HG02973 (cell line): Measurements from ENCODE around the gene PAX9.
"Not testable (repeated sequence)": the region's sequence is repeated elsewhere in the genome, so short reads cannot be mapped to it uniquely, and the experiment has no call there.

Experiments
- ATAC-seq: cut with Tn5 transposase; IDR thresholded peaks from one replicate; pipeline ENCODE4 v1.9.1; 2021; ENCODE audit warnings: moderate library complexity; ENCODE audit not compliant: unreplicated experiment

The PAX9 gene

DNA sequence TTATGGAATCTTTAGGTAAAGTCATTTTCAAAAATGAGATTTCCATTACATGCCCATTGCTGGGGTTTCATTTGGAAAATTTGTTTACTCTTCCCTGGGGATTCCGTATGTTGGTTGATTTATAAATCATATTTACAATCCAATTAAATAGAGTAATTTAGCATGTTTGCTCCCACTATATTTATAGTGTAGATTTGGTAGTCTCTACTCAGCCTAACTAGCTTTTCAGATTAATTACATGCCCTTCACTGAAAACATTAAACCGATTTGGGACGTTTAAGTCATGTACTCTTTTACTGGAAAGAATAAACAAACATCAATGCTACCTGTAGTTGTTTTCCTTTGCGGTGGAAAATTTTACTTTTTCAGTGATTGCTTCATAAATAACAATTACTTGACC lies 10.4 kb downstream of the PAX9 start:
- ATAC-seq: no peak

DNA sequence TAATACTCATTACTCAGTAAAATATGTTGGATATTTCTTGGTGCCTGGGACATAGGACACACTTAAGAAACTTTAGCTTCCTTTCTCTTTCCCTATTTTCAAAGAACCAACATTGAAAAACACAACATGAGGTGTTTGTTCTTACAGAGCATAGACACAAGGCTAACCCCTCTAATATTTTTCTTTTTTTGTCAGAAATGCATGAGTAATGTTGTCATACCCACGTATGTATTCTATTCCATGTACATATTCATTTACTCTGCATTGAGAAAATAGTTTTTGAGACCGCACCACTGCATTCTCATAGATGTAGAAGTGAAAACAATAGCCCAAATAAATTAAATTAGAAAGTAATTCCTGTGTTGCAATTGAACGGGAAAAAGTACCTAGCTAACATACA lies 13.0 kb downstream of the PAX9 start:
- ATAC-seq: no peak

GRCh38 chr14:36675581-36675980 lies 13.9 kb downstream of the PAX9 start:
- ATAC-seq: no peak

- ATAC-seq: no peak
These were observed 14.6 kb downstream of the PAX9 start for GRCh38 chr14:36676236-36676635.

DNA sequence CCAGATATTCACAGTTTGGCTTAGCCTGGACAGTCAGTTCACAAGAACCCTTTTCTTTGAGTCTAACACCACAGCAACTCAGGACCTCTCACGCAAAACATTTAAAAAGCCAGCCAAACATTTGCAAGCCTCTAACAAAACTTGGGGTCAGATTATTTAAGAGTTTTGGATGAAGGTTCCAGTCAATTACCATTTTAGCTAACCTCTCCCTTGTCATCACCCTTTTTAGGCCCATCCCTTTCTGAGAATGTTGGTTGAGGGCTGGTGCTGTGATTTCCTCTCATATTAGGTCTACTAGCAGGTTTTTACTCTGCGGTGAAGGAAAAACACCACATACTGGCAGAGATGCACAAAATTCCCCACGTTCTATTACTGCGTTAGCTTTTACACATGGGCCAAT lies 20.7 kb downstream of the PAX9 start:
- no peak for ATAC-seq

DNA sequence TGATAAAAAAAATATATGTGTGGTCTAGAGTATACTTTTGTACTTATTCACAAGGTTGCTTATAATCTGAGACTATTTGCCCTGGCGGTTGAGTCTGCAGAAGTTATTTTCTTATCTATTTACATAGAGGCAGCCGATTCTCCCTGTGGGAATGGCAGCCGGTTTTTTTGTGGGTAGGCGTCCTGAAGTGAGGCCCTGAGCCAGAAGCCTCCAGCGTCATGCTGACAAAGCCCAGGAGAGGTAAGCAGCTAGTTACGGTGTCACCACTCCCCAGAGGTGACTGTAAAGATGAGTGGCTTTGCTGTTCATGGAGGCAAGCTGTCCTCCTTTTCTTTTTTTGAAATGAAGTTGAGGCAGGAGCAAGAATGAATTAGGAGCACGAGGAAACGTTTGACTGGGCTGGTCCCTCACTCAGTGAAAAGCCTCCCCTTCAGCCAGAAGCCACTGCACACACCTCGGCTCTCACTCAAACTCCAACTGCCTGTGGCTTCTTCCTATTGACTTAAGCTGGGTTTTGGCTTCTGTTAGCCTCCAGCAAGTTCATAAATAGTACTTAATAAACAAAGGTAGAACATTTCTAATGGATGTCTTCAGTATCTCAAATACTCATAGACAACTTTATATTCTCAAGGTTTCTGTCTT lies 21.5 kb downstream of the PAX9 start:
- no peak for ATAC-seq

DNA sequence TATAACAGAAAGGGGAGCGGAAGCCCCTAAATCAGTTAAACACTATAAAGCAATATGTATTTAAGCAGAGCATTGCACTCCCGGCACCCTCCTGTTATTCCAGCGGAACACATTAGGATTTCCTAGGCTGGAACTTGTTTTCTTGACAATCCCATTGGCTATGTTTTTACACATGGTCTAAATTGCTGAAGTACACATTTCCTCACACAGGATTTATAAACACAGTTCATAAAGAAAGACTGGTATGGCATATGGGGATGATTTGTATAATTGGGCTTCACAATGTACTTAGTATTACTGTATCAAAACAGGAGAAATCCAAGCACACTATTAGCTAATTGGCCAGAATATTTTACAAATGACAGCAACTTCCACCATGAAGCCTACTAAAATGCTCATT lies 23.3 kb downstream of the PAX9 start:
- no peak for ATAC-seq

DNA sequence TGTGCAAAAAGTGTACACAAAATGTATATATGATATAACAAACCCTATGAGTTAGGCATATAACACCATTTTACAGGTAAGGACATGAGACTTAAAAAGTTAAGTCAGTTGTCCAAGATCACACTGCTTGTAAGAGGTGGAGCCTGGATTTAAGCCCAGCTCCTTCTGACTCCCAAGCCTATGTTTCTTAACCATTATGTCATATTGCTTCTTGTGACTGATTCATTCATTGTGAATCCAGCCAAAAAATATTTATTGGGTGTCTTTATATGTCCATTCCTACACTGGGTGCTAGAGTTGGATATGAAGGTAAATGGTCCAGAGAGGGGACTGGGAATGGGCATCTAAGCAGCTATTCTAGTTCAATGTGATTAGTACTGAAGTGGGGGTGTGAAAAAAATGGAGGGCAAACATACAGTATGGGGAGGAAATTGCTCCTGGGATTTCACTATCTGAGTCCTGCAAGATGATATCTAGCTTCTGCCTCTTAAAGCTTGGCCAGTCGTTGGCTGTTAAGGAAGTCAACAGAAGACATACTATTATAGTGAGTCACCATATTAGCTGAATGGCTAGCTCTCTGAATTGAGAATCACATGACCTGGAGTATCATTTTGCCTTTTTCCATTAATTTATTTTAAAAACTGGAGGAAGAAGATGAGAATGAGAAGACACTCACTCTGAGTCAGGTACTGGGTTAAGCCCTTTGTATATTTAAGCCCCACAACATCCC lies 28.8 kb downstream of the PAX9 start:
- ATAC-seq: no peak

GRCh38 chr14:36699420-36699819 lies 37.8 kb downstream of the PAX9 start:
- not testable (repeated sequence) for ATAC-seq

GRCh38 chr14:36700651-36701050 lies 39.0 kb downstream of the PAX9 start:
- no peak for ATAC-seq

DNA sequence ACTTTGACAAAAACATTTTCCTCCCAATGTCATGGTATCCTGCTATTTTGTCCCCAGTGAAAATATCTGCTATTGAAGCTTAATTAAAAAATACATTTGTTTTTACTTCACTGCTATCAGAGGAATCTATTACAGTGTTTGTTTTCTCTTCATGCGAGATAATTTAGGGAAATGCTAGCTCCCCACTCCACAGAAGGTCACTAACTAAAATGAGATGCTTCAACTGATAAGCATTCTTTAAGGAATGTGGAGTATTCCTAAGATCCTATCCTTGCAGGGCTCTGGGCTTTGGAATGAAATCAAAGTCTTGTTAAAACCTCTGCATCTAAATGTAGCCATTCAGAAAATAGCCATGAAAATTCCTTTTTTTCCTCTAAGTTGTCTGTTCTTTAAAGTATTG lies 39.5 kb downstream of the PAX9 start:
- ATAC-seq: no peak

DNA sequence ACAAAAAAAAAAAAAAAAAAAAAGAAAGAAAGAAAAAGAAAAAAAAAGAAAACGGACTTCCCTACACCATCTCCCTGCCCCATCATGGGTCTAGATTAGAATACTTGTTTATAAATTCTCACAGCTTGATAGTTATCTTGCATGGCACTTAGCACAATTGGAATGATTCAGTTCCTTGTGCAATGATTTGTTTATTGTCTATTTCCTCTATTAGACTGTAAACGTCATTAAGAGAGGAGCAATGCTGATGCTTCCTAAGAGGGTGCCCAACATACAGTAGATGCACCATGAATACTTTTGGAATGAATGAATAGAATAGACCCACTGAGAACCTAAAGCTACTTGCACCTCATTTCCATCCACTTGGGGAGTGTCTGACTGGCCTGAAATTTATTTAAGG lies 40.8 kb downstream of the PAX9 start:
- ATAC-seq: no peak

DNA sequence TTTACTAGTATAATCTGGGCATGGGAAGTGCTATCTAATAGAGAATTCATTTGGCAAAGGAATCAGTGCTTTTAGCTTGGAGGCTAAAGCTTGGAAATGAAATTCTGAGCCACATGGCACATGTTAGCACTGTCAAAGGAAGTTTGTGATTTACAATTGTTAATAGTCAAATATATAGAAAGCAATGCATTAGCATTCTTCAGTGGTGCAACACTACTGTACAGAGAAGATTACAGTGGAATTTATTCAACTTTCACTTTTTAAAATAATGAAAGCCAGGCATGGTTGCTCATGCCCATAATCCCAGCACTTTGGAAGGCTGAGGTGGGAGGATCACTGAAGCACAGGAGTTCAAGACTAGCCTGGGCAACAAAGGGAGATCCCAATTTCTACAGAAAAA lies 45.9 kb downstream of the PAX9 start:
- no peak for ATAC-seq

- ATAC-seq: no peak
These were observed 52.5 kb downstream of the PAX9 start for GRCh38 chr14:36713960-36714703.

- no peak for ATAC-seq
These were observed 55.0 kb downstream of the PAX9 start for GRCh38 chr14:36716614-36717184.

GRCh38 chr14:36717363-36717762 lies 55.7 kb downstream of the PAX9 start:
- ATAC-seq: no peak

DNA sequence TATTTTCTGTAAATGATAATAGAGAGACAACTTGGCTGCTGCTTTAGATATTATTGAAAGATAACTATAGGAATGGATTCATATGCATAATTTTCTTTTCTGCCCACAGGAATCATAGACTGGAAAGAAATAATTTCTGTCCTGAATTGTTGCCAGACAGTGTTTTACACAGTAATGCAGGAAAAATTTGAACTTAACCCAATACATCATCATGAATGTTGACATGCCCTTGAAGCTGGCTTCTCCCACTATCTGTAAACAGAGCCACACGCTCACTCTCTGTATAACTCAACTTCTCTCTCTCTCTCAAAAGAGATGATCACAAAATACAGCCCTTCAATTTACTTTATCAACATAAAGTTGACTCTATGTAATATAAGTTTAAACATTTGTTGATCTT lies 56.6 kb downstream of the PAX9 start:
- ATAC-seq: no peak

DNA sequence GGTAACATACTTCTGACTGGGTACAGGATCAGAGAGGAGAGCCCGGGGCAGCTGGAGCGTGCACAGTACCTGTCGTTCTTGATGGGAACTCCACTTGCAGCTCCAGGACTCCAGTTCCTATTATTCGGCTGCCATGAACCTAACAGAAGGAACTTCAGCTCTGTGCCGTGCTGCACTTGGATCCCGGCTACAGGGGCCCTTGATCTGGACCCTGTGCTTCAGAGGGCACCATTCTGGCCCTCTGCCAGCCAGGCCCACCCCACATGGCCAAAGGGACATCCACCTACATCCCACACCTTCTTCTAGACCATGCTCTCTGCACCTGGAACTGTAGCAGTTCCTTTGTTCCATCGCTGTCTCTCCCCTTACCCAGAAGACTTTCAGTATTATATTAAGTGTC lies 58.2 kb downstream of the PAX9 start:
- no peak for ATAC-seq

DNA sequence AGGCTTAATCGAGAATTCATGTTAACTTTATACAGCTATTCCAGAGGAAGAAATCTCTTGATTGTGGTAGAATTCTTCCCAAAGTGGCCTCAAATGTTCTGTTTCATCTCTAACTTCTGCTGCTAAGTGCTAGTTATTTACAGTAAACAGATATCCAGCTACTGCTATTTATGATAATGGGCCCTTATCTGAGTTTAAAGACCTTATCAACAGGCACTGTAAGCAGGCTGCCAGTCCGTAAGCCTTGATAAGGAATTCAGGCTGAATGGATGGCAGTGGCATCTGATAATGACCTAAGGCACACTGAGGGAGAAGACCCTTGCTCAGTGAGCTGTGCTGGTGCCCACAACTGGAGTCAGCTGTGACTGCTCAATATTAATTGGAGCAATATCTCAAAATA lies 59.0 kb downstream of the PAX9 start:
- ATAC-seq: no peak

DNA sequence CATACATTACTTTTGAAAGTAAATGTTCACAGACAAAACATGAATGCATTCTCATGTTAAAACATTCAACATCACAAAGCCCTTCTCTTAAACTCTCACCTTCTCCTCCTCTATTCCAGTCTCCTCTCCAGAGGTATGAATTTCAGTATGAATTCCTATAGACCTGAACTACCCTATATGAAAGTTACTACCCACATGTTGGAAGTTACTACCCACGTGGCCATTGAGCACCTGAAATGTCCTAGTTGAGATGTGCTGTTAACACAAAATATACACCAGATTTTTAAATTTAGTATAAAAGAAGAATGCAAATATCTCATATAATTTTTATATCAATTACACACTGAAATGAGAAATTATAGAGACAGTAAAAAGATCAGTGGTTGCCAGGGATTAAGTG lies 60.2 kb downstream of the PAX9 start:
- no peak for ATAC-seq

DNA sequence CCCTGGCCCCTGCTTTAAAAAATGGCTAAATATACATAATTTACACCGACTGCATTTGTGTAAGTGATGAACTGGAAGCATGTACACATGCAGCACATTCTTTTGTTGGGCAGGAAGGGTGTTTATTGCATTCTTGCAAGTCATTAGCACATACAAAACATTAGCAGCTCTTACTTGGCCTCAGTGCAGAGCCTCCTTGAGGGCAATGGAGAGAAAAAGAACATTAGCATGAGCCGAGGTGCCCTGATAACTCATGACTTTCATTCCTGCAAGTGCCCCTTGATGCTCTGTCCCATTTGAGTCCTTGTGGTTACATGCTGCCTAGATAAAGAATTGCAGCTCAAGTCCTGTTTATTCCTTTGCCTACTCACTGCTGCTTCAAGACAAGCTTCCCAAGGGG lies 61.9 kb downstream of the PAX9 start:
- no peak for ATAC-seq

DNA sequence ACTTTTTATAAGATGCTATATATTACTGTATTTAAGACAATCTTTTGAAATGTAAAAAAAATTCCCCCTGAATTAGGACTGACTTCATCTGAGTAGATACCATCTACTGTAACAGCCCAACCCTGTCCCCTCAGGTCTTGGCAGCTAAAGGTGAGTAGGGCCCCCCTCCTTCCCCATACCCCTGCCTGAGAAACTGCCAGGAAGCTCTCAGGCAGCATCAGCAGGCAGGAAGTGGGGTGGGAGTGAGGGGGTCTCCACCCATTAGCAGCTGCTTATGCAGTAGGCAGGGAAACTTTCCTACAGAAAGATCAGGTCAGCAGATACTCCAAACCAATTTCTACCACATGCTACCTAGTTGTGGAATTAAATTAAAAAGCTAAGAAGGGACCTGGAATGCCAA lies 62.5 kb downstream of the PAX9 start:
- ATAC-seq: no peak
